EH (cell line): Measurements from ENCODE around the gene SNTG2.

Experiments used
- DNase-seq: peaks from one replicate; pipeline ENCODE4 v3.0.0-alpha.2; 2015; ENCODE audit warnings: low read depth

The SNTG2 gene

GRCh38 chr2:1147873-1148612 lies 197.4 kb downstream of the SNTG2 start:
- DNase-seq: no peak

DNA sequence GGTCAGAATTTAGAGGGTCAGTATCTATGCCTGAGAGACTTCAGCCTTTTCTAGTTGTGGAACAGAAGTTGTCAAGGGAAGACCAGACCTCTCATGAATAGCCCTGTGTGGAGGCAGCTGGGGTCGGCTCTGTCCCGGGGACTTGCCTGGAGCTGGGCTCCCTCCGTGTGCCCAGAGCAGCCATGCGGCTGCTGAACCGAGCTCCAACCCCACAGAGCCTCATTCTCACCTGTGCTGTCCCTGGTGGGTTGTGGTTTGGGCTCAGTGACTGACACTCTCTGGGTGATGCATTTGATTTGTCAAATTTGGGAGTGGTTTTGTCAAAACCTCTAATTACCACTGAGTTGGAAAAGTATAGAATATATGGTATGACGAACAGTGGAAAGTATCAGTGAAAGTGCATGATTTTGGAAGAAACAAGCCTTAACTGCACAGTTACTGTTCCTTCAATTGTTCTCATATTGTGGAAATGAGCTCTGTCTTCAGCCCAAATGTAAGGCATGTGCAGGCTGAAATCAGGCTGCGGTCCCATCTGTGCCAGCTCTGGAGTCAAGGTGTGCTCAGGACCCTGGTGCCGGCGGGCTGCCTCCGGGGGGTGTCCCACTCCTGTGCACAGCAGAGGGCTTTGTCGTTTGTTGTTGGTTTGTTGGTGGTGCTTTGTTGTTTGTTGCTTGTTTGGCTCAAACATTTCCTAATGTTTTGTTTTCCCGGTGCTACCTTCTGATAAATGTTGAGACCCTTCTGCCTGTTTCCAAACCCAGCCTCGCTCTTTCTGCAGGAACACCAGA lies 200.3 kb downstream of the SNTG2 start:
- DNase-seq: no peak

GRCh38 chr2:1152375-1152774 lies 201.7 kb downstream of the SNTG2 start:
- no peak for DNase-seq

DNA sequence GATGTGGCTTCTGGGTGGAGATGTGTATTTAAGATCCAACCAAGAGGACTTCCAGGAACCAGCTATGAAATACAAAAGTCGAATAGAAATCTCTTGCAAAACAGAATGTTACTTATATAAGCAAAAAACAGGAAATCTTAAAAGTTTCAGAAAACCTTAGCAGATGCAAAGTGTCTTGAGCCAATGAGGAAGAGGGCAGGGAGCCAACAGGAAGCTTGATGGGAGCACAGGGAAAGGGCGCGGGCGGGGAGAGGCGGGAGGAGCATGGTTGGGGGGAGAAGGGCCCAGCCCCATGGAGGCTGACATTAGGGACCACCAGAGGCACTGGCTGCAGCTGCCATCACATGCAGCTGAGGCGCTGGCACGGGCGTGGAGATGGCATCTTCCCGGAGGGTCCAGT lies 203.3 kb downstream of the SNTG2 start:
- no peak for DNase-seq

DNA sequence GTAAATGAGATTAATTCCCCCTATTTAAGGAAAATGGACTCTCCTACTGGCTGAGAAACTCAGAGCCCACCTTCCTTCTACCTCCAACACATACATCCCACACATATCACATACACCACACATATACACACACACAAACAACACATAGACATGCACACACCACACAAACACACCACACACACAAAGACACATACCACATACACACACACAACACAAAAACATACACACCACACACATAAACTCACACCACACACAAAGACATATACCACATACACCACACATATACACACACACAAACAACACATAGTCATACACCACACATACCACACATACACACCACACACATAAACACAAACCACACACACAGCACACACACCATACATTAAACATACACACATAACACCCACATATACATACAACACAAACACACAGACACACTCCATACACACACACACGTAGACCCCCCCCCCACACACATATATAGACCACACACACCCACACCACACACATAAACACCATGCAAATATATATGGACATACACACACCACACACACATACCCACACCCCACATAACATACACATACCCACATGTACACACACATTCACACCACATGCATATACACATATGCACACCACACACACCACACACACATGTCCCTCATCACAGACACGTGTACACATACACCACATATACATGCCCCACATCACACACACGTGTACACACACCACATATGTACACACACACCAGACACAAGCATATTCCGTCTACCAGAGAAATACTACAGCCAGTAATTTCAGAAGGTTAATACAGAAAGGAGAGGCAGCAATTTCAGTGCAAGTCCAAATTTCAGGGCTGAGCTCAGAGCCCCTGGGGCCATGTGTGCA lies 204.3 kb downstream of the SNTG2 start:
- DNase-seq: no peak

DNA sequence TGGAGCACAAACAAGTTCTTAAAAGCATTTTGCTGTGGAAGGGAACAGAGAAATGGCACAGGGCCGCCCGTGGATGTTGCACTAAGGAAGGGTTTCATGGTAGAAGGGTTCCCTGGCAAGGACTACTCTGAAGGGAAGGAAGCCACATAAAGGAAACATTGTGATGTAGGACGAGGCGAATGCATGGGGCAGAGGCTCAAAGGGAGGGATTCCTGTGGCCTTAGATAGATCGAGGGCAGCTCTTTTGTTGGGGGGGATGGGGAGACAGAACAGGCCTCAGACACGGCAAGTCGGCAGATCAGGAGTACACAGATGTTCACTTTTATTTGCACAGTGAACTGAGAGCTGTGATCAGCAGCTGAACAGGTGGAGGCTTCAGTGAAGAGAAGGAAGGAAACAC lies 205.4 kb downstream of the SNTG2 start:
- DNase-seq: no peak

- no peak for DNase-seq
Observed at GRCh38 chr2:1156531-1156930, 205.9 kb downstream of the SNTG2 start.

- DNase-seq: no peak
Observed at GRCh38 chr2:1157107-1157506, 206.5 kb downstream of the SNTG2 start.

DNA sequence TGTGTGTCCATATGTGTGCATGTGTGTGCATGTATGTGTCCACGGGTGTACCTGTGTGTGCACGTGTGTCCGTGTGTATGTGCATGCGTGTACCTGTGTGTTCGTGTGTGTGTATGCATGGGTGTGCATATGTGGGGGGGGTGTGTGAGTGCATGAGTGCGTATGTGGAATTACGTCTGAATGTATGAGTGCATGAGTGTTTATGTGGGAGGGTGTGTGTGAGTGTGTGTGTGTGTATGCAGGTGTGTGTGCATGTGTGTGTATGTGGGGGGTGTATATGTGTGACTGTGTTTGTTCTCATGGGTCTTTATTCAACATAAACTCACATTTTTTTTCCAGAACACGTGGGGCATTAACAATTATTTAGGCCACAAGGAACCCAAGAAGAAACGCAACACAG lies 208.4 kb downstream of the SNTG2 start:
- DNase-seq: no peak

- DNase-seq: no peak
Observed at GRCh38 chr2:1162246-1162645, 211.6 kb downstream of the SNTG2 start.

GRCh38 chr2:1162768-1163584 lies 212.3 kb downstream of the SNTG2 start:
- peak; percentile 33 for DNase-seq

DNA sequence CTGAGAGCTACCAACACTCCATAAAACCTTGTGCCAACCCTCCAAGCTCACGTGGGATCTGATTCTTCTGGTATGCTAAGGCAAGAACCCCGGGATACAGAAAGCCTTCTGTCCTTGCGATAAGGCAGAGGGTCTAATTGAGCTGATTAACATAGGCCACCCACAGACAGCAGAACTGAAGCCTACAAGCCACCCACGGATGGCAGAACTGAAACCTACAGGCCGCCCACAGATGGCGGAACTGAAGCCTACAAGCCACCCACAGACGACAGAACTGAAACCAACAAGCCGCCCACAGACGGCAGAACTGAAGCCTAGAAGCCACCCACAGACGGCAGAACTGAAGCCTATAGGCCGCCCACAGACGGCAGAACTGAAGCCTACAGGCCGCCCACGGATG lies 216.3 kb downstream of the SNTG2 start:
- DNase-seq: no peak

GRCh38 chr2:1168846-1169245 lies 218.2 kb downstream of the SNTG2 start:
- DNase-seq: no peak

DNA sequence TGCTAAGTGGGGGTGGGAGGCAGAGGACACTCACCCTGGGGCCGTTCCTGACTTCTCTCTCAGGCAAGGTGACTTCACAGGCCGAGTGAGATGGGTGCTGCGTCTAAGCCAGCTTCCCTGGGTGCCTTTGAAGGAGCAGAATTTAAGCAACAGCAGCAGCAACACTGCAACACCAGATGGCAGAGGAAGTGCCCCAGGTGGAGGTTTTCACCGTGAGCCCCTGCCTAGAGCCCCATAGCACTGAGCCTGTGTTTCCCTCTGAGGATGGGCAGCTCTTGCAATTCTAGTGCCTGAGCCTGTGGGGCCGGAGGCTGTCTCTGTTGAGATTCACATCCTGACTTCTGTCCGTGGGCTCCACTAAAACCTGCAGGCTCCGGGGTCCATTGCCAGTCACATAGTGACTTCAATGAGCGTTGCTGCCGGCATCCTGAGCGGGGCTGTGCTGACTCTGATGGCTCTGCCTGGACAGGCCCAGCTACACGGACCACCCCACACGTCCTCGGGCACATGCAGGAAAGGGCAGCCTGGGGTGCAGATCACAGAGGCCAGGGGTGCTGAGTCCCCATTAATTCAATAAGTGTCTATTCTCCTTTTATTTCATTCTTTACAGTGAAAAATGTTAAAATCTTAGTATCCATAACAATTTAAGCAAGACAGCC lies 218.8 kb downstream of the SNTG2 start:
- DNase-seq: no peak

DNA sequence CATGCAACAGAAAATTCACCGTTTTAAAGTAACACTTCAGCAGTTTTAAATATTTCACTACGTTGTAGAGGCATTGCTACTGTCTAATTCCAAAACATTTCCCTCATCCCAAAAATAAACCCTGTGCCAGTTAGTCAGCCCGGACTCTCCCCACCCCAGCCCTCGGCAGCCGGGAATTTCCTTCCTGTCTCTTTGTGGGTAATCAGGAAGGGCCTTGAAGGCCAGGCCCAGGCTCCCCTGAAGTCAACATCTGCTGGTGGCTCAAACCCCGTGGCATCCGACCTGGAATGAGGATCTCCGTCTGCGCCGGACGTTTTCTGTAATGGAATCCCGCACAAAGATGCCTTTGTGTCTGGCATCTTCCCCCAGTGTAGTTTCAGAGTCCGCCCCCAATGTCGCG lies 219.6 kb downstream of the SNTG2 start:
- DNase-seq: no peak

DNA sequence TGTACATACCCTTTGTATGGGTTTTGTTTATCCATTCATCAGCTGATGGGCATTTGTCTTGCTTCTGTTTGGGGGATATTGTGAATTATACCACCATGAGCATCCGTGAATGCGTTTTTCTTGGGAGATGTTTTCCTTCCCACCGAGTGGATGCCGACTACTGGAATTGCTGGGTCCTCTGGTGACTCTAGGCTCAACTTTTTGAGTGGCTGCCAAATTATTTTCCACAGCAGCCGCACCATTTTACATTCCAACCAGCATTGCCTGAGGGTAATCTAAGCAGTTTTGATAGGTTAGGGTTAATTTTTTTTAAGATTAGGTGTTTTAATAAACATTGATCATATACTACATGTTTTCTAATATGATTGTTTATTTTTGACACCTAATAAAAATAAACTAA lies 220.1 kb downstream of the SNTG2 start:
- no peak for DNase-seq

DNA sequence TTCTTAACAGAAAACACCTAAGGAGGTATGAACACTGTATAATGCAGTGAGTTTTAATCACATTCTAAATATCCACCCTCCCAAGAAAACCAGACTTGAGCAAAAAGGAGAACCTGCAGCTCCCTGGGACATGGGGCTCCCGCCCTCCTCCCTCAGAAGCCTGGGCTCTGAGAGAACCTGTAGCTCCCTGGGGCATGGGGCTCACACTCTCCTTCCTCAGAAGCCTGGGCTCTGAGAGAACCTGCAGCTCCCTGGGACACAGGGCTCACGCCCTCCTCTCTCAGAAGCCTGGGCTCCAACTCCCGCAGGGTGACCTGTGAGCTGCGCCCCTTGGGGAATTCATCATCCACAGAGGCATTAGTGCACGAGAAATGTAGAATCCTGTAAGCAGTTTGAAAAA lies 222.9 kb downstream of the SNTG2 start:
- DNase-seq: no peak

- no peak for DNase-seq
Observed at GRCh38 chr2:1181893-1182292, 231.2 kb downstream of the SNTG2 start.

GRCh38 chr2:1183300-1183699 lies 232.7 kb downstream of the SNTG2 start:
- no peak for DNase-seq

DNA sequence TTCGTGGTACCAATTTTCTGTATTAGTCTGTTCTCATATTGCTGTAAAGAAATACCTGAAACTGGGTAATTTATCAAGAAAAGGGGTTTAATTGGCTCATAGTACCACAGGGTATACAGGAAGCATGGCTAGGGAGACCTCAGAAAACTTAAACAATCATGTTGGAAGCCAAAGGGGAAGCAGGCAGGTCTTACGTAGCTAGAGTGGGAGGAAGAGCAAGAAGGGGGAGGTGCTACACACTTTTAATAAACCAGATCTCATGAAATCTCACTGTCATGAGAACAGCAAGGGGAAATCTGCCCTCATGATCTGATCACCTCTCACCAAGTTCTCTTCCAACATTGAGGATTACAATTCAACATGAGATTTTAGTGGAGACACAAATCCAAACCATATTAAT lies 235.8 kb downstream of the SNTG2 start:
- DNase-seq: no peak

- no peak for DNase-seq
Observed at GRCh38 chr2:1187189-1187588, 236.5 kb downstream of the SNTG2 start.
